Panc1 (cell line): Measurements from ENCODE around the gene VWA2. TPM values are rescaled to one million over a fixed set of nuclear protein-coding genes. Genes with fewer than 3 reads are reported as not detected.

Experiments used
- ATAC-seq: fragments of 200-7000 bp; cut with Tn5 transposase; 2 replicates; pipeline ENCODE4 v1.9.1; 2020; ENCODE audit warnings: mild to moderate bottlenecking, moderate library complexity
- BruUV-seq: library from RNA; stranded (reverse); fragments of 400-500 nt; replicated peaks from 2 replicates; lab custom pipeline; 2021; lab: Mats Ljungman, UMichigan
- CTCF ChIA-PET: fragments of 300-600 bp; sonication (Branson Sonifier 250); formaldehyde crosslinking; loops from one replicate; lab custom pipeline; 2022; ENCODE audit warnings: antibody characterized with exemption; lab: Charles Lee
- POLR2A ChIA-PET: fragments of 300-600 bp; sonication (Branson Sonifier 250); formaldehyde crosslinking; loops from one replicate; lab custom pipeline; 2022; ENCODE audit warnings: antibody characterized with exemption; lab: Charles Lee
- DNase-seq: peaks from one replicate; pipeline ENCODE4 v3.0.0-alpha.2; 2010; ENCODE audit warnings: low read depth, low spot score
- H3K27ac ChIP-seq: 2 replicates; pipeline ENCODE4 v1.5.1; 2011; ENCODE audit warnings: mild to moderate bottlenecking, low read length, inconsistent platforms
- H3K27me3 ChIP-seq: fragments of 200-500 bp; sonication (Bioruptor generic); 2 replicates; pipeline ENCODE4 v1.6.0; 2014; ENCODE audit warnings: low read length, inconsistent platforms; ENCODE audit not compliant: control insufficient read depth, insufficient read depth
- H3K36me3 ChIP-seq: fragments of 200-500 bp; sonication (Bioruptor generic); 2 replicates; pipeline ENCODE4 v1.5.1; 2014; ENCODE audit warnings: inconsistent platforms, mild to moderate bottlenecking, low read length, moderate library complexity; ENCODE audit not compliant: control insufficient read depth, insufficient read depth
- H3K4me1 ChIP-seq: 2 replicates; pipeline ENCODE4 v1.5.1; 2011; ENCODE audit warnings: inconsistent platforms, mild to moderate bottlenecking, low read length, moderate library complexity; ENCODE audit not compliant: control insufficient read depth, insufficient read depth
- H3K4me3 ChIP-seq, 2 experiments: 2 replicates each; pipeline ENCODE4 v1.5.1; 2011 to 2012; ENCODE audit warnings: low read depth in 2 of 2, low read length in 2 of 2, mild to moderate bottlenecking in 2 of 2, inconsistent platforms in 1 of 2, moderate library complexity in 1 of 2
- H3K9me3 ChIP-seq: fragments of 200-500 bp; sonication (Bioruptor generic); 2 replicates; pipeline ENCODE4 v1.5.1; 2014; ENCODE audit warnings: low read depth, mild to moderate bottlenecking, inconsistent platforms, low read length, moderate library complexity; ENCODE audit not compliant: control insufficient read depth, insufficient read depth
- CTCF ChIP-seq: fragments of 450-650 bp; IDR thresholded peaks from 2 replicates; pipeline ENCODE4 v1.5.1; 2017; ENCODE audit warnings: mild to moderate bottlenecking
- POLR2AphosphoS5 ChIP-seq: IDR thresholded peaks from 2 replicates; pipeline ENCODE4 v1.6.1; 2012; ENCODE audit warnings: mild to moderate bottlenecking, low read depth, low read length, moderate library complexity
- REST ChIP-seq, 2 experiments: IDR thresholded peaks; 2 replicates each; pipeline ENCODE4 v1.6.1; 2011 to 2012; ENCODE audit warnings: low read depth in 2 of 2, control low read depth in 1 of 2, low read length in 1 of 2, mild to moderate bottlenecking in 1 of 2, moderate library complexity in 1 of 2; ENCODE audit not compliant: insufficient read depth in 1 of 2
- SIN3A ChIP-seq: IDR thresholded peaks from 2 replicates; pipeline ENCODE4 v1.6.1; 2012; ENCODE audit warnings: low read depth, mild to moderate bottlenecking, low read length, moderate library complexity, borderline replicate concordance; ENCODE audit not compliant: insufficient read depth
- TCF7L2 ChIP-seq: IDR thresholded peaks from 2 replicates; pipeline ENCODE4 v1.6.1; 2011; ENCODE audit warnings: mild to moderate bottlenecking, low read depth, low read length, inconsistent platforms
- in situ Hi-C: cut with HindIII; loops from 2 replicates; pipeline ENCODE4 v1.10.0; 2016; ENCODE audit warnings: low sequenced_read_pairs, low pct_unique_long_range_greater_than_20kb
- intact Hi-C: fragments of 100-400 bp; cut with micrococcal nuclease; formaldehyde crosslinking; loops from one replicate; pipeline ENCODE4 v1.10.0; 2022; ENCODE audit not compliant: unreplicated experiment
- total RNA-seq: library from RNA; stranded (reverse); gene quantifications from one replicate; pipeline ENCODE4 v1.2.1, GENCODE V29; 2021; ENCODE audit not compliant: unreplicated experiment

VWA2 gene
- total RNA-seq, 1 experiment from 2014 or later: 0.77 TPM

GRCh38 chr10:114234132-114234531, 4.9 kb upstream of the VWA2 start:
- H3K4me3 ChIP-seq: no peak overlapping the region
- intact Hi-C loops (no loop called here), in situ Hi-C loops (no loop called here)
- DNase-seq (no peak), ATAC-seq (no peak)
- H3K4me1 ChIP-seq: peaks cover 3% of the 10 kb centered on the region; the same call in 1 of the 2 replicates
- BruUV-seq: no TSS peak
- no peaks in the 10 kb centered on the region for H3K9me3 ChIP-seq
- peaks cover 25% of the 10 kb centered on the region for H3K27me3 ChIP-seq
- no peaks in the 10 kb centered on the region for H3K36me3 ChIP-seq
- POLR2A ChIA-PET: no interaction called here
- H3K27ac ChIP-seq: no peak overlapping the region
- CTCF ChIA-PET: no interaction called here
- TF ChIP-seq SIN3A (no peak), POLR2AphosphoS5 (no peak), TCF7L2 (no peak), REST (IDR thresholded peaks at IDR 0.05; ENCODE audit: insufficient read depth in 1 of 2, low read depth in 2 of 2, low read length in 1 of 2) (no peak), CTCF (no peak)

GRCh38 chr10:114239994-114240345, 916 bp downstream of the VWA2 start:
- peaks cover 3% of the 10 kb centered on the region; the same call in 1 of the 2 replicates for H3K4me1 ChIP-seq
- peaks cover 43% of the 10 kb centered on the region for H3K27me3 ChIP-seq
- intact Hi-C loops: no loop called here
- CTCF ChIA-PET: interaction anchor here (0.6 kb wide), 1 partner anchor 481 kb away, joined by 4 read pairs; no protein-coding TSS in a partner anchor
- BruUV-seq: no TSS peak
- no peak for DNase-seq
- no peak for TF ChIP-seq POLR2AphosphoS5
- peak overlapping the region; percentile 42 to 44 for H3K4me3 ChIP-seq
- H3K9me3 ChIP-seq: no peaks in the 10 kb centered on the region
- in situ Hi-C loops: no loop called here
- POLR2A ChIA-PET: no interaction called here
- no peaks in the 10 kb centered on the region for H3K36me3 ChIP-seq
- H3K27ac ChIP-seq: no peak overlapping the region
- no peak; the same call in 1 of the 2 replicates for ATAC-seq

- intact Hi-C loops (no loop called here), in situ Hi-C loops (no loop called here)
- peaks cover 8% of the 10 kb centered on the region for H3K4me1 ChIP-seq
- H3K27ac ChIP-seq: no peak overlapping the region
- CTCF ChIA-PET: no interaction called here
- POLR2A ChIA-PET: no interaction called here
- H3K9me3 ChIP-seq: no peaks in the 10 kb centered on the region
- H3K27me3 ChIP-seq: peaks cover 38% of the 10 kb centered on the region
- DNase-seq (no peak), ATAC-seq (no peak)
- H3K36me3 ChIP-seq: no peaks in the 10 kb centered on the region
- no peak overlapping the region for H3K4me3 ChIP-seq
- TF ChIP-seq TCF7L2 (no peak), REST (IDR thresholded peaks at IDR 0.05; ENCODE audit: insufficient read depth in 1 of 2, low read depth in 2 of 2, low read length in 1 of 2) (no peak), SIN3A (no peak), POLR2AphosphoS5 (no peak), CTCF (no peak)
- BruUV-seq: no TSS peak
These were observed 3.2 kb downstream of the VWA2 start for GRCh38 chr10:114242235-114242634.
